HG03039 (cell line): ENCODE results near the gene TMEM176B.
"Not testable (repeated sequence)": the region's sequence is repeated elsewhere in the genome, so short reads cannot be mapped to it uniquely, and the experiment has no call there.

Source experiments
- ATAC-seq: cut with Tn5 transposase; IDR thresholded peaks from one replicate; pipeline ENCODE4 v1.9.1; 2021; ENCODE audit warnings: mild to moderate bottlenecking, moderate library complexity; ENCODE audit not compliant: unreplicated experiment

Gene TMEM176B

DNA sequence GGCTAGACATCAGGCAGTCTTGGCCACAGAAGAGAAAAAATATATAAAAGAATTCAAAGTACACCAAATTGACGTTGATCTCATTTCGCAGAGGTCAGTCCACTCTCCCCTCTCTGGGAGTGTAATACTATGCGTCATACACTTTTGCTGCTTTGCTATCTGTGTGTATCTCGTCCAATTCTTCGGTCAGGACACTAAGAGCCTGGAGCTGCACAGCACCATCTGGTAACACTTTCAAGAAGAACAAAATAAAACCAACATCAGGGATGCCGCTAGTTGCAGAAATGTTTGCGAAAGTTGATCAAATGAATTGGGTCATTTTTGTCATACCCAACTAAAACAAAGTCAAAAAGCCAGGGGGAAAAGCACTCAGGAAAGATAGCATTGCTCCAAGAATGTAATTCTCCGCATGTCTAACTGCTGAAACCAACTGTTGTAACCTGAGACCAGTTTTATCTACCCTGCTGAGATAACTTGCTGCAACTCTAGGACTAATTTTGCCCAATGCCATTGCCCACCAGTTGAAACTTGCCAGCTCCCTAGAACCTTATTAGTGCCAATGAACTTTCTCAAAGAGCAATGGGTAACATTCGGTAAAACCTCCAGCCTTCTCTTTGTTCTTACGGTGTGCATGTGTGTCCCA is 23.4 kb upstream of the TMEM176B start:
- no peak for ATAC-seq

DNA sequence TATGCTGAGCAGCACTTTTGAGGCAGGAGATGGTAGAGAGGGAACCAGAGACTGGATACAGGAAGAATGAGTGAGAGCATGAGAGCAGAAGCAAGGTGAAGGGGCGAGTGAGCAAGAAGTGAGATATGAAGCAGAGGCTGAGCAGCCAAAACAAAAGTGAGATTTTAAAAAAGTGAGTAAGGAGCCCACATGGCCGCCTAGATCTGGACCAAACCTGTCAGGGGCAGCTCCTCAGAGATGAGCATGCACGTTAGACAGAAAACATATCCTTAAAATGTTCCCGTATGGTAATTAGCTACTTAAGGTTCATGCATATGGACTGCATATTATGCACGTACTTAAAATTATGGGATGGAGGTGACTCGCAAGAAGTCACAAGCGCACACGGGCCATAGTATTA is 22.9 kb upstream of the TMEM176B start:
- no peak for ATAC-seq

DNA sequence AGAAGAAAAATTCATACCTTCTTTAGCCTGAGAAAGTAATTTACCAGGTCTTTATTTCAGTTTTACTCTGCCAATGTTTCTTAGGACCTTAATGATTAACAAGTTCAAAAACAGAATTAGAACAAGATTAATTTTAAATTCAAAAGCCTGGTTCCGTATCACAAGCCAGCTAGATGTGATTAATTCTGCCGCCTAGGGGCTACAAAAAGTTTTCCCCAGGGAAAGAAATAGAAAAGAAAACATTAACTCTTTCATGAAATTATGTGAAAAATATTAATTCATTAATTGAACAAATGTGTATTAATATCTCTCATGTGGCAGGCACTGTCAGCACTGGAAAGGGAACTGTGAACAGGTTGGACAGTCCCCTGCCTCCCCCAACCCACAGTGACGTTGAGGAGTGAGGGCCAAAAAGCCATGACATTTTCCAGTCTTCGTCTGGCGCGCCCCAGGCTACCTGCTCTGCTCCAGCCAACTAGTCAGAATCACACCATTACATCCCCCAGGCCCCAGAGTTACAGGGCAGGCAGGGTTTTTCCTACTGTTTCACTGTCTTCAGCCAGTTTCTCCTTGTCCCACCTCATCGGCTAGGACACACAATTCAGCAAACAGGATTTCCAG is 20.5 kb upstream of the TMEM176B start:
- ATAC-seq = no peak

DNA sequence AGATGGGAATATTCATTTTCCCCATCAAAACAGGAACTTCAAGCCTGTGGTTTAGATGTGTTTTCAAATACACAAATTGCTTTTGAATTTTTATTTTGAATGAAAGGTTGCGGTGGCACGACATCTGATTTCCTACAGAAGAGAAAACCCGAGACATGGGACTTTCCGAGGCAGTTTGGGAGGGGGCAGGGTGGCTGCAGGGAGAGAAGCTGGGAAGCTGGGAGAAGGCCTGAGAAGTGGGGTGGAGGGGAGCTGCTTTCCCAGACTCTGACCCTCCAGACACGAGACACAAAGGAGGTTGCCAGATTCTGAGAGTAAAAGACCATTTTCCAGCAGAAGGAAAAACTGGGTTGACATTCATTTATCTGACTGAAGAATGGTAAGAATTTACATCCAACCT is 20.0 kb upstream of the TMEM176B start:
- ATAC-seq = no peak

DNA sequence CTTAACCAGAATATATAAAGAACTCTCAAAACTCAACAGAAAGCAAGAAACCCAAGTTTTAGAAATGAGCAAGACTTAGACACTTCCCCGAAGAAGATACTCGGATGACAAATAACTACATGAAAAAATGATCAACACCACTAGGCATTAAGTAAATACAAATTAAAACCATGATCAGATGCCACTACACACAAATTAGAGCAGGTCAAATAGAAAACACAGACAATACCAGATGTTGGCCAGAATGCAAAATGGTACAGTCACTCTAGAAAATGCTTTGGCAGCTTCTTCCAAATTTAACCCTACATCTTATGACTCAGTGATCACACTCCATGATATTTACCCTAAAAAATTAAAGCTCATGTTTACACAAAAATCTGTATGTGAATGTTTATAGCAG is 18.8 kb upstream of the TMEM176B start:
- no peak for ATAC-seq

DNA sequence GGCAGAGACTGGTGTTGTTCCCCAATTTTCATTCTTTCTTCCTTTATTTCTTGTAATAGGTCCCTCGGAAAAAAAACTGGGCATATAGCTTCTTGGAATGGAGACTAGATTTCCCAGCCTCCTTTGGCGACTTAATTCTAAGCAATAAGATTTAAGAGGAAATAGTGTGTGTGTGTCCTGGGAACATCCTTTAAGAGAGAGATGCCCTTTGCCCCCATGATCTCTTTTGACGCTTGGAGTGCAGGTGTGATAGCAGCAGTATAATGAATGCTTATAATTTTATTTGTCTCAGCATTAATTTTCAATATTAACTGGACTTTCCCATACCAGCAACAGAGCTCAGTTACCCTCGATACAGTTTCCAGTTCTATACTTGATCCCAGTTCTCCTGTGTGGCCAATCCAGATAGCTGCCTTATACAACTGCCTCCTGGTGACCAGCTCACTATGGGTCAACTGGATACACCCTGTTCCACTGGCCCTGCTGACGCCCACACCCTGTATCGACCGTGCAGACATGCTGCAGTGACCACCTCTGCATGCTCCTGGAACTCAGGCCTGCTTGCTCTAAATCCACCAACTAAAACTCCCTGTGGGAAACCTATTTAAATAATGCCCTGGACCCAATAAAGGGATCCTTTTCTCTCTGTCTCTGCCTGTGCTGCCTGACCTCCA is 14.3 kb upstream of the TMEM176B start:
- ATAC-seq = no peak

DNA sequence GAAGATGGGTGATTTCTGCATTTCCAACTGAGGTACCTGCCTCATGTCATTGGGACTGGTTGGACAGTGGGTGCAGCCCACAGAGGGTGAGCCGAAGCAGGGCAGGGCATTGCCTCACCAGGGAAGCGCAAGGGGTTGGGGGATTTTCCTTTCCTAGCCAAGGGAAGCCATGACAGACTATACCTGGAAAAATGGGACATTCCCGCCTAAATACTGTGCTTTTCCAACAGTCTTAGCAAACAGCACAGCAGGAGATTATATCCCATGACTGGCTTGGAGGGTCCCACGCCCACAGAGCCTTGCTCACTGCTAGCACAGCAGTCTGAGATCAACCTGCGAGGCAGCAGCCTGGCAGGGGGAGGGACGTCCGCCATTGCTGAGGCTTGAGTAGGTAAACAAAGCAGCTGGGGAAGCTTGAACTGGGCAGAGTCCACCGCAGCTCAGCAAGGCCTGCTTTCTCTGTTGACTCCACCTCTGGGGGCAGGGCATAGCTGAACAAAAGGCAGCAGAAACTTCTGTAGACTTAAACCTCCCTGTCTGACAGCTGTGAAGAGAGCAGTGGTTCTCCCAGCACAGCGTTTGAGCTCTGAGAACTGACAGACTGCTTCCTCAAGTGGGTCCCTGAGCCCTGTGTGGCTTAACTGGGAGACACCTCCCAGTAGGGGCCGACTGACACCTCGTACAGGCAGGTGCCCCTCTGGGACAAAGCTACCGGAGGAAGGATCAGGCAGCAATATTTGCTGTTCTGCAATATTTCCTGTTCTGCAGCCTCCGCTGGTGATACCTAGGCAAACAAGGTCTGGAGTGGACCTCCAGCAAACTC is 7.7 kb upstream of the TMEM176B start:
- ATAC-seq = not testable (repeated sequence)

DNA sequence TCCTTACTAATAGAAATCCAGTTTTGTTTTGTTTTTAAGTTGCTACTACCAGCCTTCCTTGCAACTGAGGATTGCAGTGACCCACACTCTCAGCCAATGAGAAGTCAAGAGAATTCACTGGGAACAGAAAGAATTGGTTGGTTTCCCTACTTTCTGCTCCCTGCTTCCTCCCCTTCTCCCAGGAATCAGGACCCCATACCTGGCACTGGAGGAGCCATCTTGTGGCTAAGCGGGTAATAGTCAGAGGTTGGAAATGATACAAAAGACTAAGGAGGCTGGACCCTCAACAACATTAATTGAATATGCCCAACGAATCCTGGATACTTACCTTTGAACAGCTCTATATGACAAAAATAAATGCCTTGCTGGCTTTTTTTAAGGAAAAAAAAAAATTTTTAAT is 6.7 kb upstream of the TMEM176B start:
- ATAC-seq = no peak

DNA sequence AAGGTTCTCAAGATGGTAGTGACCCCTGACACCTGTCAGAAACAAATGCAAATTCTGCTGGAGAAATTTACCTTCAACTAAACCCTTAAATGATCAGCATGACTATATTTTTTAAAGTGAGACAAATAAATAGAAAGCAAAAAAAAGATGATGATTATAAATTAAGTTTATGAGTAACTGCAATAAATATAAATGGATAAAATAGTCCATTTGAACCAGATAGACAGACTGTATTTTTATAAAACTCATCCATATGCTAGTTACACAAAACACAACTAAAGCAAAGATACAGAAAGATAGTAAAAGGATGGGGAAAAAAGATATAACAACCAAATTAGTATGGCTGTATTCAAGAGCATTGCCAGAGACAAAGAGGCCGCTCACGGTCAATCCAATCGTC is 6.3 kb upstream of the TMEM176B start:
- no peak for ATAC-seq

DNA sequence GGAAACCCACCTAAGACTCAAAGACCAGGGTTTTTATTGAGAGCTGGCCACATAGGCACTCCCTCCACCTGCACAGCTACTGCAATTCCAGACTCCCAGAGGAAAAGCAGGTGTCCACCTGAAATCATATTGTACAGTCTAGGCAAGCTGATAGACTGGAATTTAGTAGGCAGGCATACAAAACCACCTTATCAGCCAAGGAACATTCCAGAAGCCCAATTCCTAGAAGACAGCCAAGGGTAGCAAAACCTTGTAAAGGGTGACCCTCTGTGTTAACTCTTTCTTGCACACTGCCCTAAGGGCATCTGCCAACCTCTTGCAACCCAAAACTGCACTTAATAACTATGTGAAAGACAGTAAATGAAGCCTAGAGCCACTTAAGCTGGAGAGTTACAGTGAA is 5.7 kb upstream of the TMEM176B start:
- ATAC-seq = no peak

DNA sequence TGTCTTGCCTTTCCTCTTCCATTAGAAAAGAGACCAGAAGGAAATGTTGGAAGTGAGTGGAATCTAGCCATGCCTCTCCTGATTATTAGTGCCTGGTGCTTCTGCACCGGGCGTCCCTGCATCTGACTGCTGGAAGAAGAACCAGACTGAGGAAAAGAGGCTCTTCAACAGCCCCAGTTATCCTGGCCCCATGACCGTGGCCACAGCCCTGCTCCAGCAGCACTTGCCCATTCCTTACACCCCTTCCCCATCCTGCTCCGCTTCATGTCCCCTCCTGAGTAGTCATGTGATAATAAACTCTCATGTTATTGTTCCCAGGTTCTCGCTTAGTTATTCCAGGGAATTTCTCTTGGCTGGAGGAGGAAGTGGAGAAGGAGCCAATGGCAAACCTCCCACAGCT is 4.6 kb upstream of the TMEM176B start:
- no peak for ATAC-seq

DNA sequence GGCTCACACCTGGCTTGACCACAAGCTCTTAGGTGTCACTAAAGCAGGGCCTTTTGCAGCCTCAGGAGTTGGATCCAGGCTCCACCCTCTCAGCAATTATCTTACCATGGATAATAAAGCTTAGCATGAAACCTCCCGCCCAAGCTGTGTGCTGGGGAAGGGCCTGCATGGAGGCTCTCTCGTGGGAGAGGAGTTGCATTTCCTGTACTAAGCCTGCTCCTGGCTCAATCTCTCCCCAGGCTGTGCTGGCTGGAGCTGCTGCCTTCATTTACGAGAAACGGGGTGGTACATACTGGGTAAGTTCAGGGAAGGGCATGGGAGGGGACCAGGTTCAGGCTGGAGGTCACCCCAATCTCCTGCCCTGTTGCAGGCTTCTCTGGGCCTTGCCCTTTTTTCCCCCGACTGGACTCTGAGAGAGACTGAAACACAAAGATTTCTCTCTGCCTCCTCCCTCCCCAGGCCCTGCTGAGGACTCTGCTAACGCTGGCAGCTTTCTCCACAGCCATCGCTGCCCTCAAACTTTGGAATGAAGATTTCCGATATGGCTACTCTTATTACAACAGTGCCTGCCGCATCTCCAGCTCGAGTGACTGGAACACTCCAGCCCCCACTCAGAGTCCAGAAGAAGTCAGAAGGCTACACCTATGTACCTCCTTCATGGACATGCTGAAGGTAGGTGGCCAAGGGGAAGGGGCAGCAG is 3.1 kb upstream of the TMEM176B start:
- no peak for ATAC-seq

DNA sequence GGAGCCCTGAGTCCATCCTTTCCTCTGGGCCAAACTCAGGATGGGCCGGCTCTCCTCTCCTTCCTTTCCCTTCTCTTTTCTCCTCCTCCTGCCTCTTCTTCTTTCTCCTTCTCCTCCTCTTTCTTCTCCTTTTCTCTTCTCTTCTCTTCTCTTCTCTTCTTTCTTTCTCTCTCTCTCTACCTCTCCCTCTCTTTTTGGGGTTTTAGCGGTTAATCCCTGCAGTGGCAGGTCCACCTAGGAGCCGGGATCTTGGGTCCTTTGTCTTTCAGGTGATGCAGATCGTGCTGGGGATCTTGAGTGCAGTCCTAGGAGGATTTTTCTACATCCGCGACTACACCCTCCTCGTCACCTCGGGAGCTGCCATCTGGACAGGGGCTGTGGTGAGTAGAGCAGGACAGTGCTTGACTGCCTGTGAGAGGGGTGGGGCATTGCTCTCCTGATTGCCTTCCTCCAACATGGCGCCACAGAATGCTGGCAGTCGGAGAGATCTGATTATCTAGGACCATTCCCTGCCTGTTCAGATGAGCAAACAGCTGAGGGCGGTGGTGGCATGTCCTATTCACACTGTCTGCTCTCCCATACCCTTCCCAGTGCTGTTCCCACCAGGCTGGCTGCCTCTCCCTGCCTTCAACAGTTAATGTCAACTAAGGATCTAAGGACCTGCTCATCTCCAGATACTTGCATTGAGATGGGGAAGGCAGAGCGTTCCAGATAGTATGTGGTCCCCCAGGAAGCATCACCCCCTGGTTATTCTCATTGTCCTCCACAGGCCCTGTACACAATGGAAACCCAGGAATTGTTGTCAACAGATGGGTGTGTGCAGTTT is 2.0 kb upstream of the TMEM176B start:
- no peak for ATAC-seq

DNA sequence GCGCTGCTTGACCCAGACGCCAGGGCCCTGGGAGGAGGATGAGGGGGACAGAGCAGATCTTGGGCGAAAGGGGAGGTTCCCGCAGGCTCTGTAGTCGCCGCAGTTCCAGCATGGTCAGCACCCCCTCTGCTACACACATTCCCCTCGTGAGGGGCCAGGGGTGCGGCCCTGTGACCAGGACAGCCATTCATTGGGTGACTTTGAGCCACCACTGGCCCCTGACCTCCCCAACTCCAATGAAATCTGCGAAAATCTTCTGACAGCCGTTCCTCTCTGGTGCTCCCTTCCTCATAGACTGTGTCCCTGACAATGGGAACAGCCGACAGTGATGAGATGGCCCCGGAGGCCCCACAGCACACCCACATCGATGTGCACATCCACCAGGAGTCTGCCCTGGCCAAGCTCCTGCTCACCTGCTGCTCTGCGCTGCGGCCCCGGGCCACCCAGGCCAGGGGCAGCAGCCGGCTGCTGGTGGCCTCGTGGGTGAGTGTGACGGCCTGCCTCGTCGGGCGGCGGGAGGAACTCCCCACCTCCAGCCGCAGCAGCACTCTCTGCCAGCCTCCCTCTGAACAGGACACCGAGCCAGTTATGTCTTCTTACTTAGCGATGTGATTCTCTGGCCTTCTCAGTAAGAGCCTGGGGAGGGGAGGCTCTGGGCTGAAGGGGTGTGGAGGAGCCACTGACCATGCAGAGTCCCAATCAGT is 1.2 kb upstream of the TMEM176B start:
- no peak for ATAC-seq

DNA sequence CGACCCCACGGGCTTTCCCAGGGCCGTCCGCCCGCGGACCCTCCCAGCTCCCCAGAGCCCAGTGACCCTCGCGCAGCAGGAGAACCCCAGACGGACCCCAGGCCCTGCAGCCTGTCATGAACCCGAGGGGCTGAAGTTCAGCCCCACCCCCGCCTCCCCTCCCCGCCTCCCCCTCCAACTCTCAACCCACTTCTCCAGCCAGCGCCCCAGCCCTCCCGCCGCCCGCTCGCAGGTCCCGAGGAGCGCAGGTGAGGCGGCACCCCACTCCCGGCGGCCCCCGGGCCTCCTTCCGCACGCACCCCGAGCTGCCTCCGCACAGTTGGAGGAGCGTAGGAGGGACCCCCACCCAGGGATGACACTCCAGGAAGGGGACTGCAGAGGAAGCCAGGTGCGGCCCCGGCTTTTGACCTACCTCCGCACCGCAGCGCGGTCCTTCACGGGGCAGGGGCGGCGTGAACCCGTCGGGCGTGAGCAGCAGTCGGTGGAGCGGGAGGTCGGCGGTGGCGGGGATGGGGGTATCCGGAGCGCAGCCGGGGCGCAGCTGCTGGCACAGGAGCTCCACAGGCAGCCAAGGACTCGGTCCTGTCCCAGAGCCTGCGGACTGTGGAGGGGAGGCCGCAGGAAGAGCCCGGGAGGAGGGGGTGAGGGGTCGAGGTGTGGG is 547 bp upstream of the TMEM176B start, which contains the start of gene TMEM176A:
TSS of gene TMEM176A (plus strand) at position 189 of the 661 bp plus-strand sequence. CDS start 782 bp downstream, outside the sequence.
- no peak for ATAC-seq

DNA sequence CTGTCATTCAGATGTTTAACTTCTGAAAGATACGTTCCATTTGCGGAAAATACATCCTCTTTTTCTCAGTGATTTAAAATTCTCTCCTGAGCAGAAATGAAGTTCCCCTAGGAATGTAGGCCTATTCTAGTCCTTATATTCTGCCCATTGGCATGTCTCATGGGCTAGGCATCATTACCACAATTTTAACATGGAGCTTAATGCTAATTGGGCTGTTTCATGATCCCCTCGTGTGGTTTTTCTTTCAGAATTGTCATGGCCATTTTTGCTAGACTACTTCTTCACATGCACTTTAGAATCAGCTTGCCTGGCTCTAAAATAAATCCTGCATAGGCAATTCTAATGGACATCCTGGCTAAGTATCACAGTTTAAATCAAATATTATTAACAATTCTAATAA is 1.0 kb downstream of the TMEM176B start:
- ATAC-seq = no peak

DNA sequence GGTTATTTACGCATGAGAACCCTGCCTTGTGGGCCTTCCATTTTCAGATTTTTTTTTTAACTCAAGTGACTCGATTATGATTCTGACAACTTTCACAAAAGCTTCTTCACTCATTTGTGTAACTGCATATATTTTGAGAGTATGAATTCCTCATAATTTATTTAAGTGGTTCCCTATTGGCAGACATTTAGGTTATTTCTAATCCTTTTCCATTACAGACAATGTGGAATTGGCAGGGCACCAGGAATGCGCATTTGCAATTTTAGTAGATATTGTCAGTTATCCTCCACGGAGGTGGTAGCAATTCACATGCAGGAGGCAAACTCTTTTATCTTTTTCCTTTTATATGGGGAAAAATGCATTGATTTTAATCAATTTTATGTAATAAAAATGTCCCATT is 2.5 kb downstream of the TMEM176B start:
- ATAC-seq = no peak

DNA sequence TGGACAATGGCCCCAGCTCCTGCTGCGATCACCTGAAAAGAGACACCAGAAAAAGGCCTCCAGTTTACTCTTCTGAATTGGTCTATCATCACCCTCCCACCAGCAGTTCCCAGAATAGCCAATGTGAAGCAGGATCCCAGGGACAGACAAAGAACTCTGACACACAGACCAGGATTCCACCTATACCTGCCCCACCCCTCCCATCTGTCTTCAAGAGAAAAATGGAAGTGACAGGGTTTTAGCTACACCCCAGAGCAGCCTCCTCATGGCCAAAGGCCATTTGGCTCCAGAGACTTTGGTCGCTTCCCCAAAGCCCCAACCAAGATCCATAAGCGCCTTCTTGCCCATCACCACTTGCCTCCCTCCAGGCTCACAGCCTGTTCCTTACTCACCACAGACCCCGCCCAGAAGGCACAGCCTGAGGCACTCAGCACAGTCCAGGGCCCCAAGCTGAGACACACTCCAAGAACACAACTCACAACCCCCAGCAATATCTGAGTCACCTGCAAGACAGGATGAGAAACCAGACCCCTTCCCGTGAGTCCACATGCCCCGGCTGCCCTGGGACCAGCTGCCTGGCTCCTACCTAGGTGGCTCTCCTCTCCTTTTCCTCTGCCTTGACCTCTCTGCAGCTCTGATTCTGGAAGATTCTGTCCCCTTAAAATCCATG is 6.5 kb downstream of the TMEM176B start:
- ATAC-seq = no peak
